HG03064 (cell line): ENCODE results near the gene SPEF2.
"Not testable (repeated sequence)": the region's sequence is repeated elsewhere in the genome, so short reads cannot be mapped to it uniquely, and the experiment has no call there.

Source experiments
- ATAC-seq: cut with Tn5 transposase; IDR thresholded peaks from one replicate; pipeline ENCODE4 v1.9.1; 2021; ENCODE audit warnings: low read depth; ENCODE audit not compliant: unreplicated experiment

Gene SPEF2

GRCh38 chr5:35815089-35815936 is 197.7 kb downstream of the SPEF2 start:
- ATAC-seq: no peak

DNA sequence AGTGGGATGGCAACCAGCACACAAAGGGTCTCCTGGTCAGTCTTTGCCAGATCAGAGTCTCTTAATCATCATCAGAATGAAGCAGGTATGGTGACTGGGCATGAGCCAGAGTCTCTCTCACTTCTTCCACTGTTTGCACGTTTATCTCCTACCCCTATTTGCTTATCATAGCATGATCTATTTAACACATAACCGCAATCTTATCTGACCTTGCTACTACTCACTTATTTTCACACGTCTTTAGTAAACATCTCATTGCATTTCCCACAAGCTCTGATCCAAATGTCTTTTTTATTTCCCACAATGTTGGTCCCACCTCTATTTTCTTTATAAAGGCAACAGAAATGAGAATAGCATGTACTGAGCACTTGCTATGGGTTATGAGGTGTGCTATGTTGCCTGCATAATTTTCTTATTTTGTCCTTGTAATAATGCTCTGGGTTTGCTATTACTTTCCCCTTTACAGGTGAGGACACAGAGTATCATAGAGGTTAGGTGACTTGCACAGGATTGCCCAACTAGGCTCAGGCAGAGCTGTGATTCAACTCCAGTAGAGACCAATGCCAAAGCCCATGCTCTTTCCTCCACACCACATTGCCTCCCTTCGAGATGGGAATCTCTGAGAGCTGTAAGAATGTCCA is 199.3 kb downstream of the SPEF2 start:
- no peak for ATAC-seq

- no peak for ATAC-seq
Measured at GRCh38 chr5:35819026-35819425, 201.4 kb downstream of the SPEF2 start.

DNA sequence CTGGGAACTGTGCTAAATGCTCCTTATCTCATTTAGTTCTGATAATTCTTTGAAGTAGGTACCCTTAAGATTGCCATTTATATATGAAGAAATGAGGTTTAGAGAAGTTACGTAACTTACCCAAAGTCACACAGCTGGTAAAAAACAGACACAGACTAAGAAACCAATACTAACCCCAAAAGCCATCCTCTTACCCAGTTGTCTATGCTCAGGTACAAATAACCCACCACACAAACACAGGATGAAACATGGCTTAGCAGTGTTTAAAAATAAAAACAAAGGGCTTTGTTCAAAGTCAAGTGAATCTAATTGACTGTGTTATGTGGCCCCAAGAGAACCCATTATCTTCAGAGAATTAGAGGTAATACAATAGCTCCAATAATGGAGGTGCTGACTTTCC is 202.0 kb downstream of the SPEF2 start:
- no peak for ATAC-seq

DNA sequence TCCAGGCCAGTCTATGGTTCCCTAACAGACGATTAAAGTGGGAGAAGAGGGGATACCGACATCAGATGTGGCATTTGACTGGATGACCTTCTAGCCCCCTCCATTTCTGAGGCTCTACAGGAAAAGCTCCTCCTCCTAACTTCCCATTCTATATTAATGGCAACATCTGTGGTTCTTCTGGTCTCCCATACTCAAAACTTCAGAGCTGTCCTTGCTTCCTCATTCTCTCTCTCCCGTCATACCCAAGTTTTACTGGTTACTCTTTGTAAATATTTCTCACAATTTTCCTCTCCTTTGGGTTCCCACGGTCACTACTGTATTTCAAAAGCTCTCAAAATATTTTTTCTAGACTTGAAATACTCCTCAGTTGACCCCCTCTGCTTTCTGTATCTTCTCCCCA is 203.1 kb downstream of the SPEF2 start:
- ATAC-seq: no peak

DNA sequence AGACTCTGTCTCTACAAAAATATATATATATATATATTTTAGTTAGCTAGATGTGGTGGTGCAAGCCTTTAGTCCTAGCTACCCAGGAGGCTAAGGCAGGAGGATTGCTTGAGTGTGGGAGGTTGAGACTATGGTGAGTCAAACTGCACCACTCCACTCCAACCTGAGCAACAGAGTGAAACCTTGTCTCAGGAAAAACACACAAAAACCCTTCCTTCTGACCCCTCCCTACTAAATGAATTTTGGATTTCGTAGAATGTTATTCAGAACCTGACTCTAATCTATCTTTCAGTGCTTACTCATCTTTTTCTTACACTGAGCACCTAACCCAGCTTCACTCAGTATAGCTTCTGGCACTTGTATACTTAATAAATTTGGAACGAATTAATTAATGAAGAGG is 203.8 kb downstream of the SPEF2 start:
- ATAC-seq: no peak

GRCh38 chr5:35822511-35822910 is 204.8 kb downstream of the SPEF2 start:
- no peak for ATAC-seq

DNA sequence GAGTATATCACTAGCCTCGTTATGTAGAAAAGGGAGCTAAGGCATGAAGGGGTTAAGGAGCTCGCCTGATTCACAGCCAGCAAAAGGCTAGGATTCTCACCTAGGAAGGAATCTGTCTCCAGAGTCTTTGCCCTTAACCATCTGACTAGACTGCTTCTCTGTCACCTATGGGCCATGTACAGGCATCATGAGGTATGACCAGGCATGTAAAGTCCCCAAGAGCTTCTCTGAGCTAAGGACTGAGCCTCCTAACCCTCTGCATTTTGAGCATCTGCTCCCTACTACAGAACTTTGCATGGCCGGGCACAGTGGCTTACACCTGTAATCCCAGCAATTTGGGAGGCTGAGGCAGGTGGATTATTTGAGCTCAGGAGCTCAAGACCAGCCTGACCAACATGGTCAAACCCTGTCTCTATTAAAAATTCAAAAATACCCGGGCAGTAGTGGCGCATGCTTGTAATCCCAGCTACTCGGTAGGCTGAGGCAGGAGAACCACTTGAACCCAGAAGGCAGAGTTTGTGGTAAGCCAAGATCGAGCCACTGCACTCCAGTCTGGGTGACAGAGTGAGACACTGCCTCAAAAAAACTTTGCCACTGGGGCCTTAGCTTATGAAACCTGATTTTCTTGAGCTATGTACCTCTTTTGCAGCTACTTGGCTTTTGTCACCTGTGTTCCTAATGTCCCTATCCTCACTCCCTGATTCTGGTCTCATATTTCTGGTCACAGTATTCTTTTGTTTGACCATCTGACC is 205.9 kb downstream of the SPEF2 start:
- ATAC-seq: no peak

DNA sequence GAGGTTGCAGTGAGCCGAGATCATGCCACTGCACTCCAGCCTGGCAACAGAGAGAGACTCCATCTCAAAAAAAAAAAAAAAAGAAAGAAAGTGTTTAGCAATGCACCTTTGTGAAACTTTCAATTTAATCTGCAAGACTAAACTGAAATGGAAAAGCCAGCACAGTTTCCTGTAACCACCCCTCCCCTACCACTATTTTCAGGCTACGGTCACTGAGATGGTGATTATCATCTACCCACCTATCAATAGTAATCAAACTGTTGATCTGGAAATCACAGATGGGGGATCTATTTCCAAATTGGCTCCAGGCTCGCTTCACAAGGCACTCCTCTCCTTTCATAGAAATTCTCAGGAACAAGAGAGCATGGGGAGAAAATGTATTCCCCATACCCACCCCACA is 208.4 kb downstream of the SPEF2 start:
- ATAC-seq: no peak

- ATAC-seq: no peak
Measured at GRCh38 chr5:35826554-35826953, 208.9 kb downstream of the SPEF2 start.

- no peak for ATAC-seq
Measured at GRCh38 chr5:35828082-35828598, 210.5 kb downstream of the SPEF2 start.

DNA sequence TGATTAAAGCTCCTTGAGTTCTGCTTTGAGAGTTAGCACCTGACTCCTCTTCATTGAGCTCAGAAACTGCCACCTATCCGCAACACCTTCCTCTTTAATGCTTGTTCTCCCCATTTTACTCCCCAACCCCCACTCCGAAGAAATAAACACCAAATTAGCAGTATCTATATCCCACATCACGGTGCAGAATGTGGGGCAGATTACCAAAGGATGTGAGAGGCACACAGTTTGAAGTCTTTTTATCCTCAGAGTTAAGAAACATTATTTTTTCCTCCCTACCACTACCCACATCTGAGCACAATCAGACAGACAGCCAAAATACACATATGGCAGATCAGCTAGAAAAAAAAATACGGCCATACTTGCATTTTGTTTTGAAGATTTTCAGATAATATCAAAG is 212.9 kb downstream of the SPEF2 start:
- no peak for ATAC-seq

DNA sequence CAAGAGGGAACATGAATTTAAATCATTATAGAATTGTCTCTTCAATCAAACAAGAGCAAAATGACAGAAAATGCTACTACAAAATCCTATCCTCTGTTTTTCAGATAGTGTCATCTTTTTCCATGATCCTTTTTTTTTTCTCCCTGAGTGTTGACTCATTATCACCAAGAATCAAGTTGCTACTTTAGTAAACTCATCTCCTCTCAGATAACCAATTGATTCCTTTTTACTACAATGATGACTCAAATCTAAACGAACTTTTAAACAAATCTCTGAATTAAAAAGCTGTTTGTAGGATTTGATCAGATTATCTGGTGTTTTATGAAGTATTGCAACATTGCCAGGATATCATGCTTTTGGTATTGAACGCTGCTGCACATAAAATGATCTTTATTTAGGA is 215.1 kb downstream of the SPEF2 start:
- ATAC-seq: no peak

DNA sequence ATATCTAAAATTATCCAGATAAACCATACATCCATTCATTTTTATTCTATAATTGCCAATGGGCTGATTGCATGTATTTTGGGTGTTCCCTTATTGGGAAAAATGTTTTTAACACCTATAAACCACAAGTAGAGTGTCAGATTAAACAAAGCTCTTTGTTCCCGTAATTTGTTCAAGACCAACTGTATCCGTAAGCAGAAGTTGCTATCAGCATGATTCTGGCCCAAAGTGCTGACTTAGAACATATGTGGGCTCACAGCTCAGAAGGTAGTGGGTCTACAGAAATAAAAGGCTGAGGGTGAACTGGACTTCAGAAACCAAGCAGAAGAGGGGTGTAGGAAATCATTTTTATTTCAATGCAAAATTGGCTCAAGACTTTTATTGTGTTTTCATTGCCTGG is 215.6 kb downstream of the SPEF2 start:
- ATAC-seq: no peak

DNA sequence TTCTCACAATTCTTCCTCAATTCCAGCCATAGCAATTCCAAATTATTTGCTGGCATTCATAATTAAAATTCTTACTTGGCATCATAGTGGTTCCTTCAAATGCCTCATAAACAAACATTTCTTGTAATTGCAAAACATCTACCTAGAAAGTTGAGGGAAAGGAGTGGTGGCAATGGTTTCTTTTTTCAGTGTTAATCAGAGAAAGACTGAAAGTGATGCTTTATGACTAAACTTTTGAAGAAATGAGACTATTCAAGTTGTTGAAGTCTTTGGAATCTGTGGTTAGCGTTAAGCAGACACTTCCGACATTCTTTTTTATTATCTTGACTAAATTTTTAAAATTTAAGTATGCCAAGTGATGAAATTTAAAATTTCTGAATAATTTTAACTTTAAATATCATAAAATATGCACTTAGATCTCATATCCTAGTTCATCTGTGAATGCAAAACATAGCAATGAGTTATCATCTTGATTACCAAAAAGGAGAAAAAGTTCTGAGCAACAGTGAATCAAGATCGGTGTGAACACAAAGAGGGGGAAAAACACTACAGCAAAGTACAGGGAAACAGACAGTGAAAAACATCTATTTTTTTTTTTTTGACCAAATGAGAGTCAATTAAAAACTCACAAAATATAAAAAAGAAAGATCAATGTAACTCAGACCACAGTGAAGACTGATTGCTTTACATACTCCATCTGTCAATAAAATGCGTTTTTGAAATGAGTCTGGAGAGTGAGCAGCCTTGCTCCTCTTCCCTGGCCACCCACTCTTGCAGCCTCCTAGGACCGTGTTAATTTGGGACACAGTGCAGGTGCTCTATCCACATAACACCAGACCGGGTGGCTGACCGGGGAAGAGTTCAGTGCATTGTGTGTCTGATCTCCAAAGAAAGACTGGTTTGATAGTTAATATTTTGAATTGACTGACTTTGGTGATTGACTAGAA is 218.4 kb downstream of the SPEF2 start:
- ATAC-seq: no peak

DNA sequence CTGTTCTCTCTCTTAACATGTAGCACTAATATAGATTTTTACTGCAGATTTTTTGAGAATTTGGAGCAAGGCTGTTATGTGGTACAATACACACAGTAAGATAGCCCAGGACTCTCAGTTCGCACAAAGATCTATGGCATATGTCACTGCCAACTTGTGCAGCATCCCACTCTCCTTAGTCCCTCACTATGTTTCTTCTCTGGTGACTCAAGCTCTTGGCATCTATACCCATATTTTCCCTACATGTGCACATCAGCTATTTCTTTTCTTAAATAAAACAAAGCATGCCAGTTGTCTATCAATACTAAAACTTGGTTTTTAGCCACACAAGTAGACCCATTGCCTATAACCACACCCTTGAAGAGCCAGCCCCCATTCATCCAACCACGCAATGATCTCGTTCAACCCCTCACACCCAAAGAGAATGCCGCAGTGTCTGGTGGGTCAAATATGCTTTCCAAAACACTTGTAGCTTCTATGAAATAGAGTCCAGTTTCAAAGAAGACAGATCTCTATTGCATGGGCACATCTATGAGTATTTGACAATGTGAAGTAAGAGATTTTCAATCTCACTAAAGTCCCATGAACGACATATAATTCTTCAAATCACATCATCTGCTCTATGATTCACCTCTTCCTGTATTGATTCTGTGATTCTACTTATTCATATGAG is 220.8 kb downstream of the SPEF2 start:
- ATAC-seq: no peak

- no peak for ATAC-seq
Measured at GRCh38 chr5:35842856-35843255, 225.2 kb downstream of the SPEF2 start.

- not testable (repeated sequence) for ATAC-seq
Measured at GRCh38 chr5:35845508-35845907, 227.8 kb downstream of the SPEF2 start.

GRCh38 chr5:35847491-35847890 is 229.8 kb downstream of the SPEF2 start:
- no peak for ATAC-seq

DNA sequence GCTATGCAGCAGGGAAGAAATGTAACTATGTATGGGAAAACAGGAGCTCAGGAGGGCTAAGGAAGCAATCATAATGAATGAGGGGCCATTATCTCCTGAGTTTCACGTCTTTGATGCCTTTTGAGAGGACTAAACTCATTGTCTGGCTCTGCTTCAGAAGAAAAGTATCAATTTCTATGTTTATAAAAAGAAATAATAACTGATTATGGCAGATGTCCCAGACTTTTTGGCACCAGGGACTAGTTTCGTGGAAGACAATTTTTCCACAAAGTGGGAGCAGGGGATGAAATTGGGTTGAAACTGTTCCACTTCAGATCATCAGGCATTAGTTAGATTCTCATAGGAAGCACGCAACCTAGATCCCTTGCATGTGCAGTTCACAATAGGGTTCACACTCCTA is 230.3 kb downstream of the SPEF2 start:
- ATAC-seq: no peak
